ENCODE measurements around the gene EVC.

Gene EVC

GRCh38 chr4:5785806-5786680 lies 75.0 kb downstream of the EVC start:
- DNase-seq (no peak), ATAC-seq (ENCODE audit: insufficient read depth, low read depth) (no peak)
- H3K9ac ChIP-seq (ENCODE audit: low read depth, low read length), result no peak overlapping the region
- H4K20me1 ChIP-seq (ENCODE audit: insufficient read depth, low read length), result no peaks in the 10 kb centered on the region
- no peak overlapping the region for H3K27ac ChIP-seq (ENCODE audit: low read length)
- H3K4me2 ChIP-seq (ENCODE audit: insufficient read depth, low read length), result no peak overlapping the region
- no peaks in the 10 kb centered on the region for H3K27me3 ChIP-seq (ENCODE audit: insufficient read depth, low read length, poor library complexity)
- no peak overlapping the region for H2AFZ ChIP-seq (ENCODE audit: low read depth, low read length)
- TF ChIP-seq EZH2 (IDR thresholded peaks at IDR 0.05; ENCODE audit: borderline replicate concordance, low read depth, low read length, severe bottlenecking), result no peak
- TF ChIP-seq, protein P1, sequence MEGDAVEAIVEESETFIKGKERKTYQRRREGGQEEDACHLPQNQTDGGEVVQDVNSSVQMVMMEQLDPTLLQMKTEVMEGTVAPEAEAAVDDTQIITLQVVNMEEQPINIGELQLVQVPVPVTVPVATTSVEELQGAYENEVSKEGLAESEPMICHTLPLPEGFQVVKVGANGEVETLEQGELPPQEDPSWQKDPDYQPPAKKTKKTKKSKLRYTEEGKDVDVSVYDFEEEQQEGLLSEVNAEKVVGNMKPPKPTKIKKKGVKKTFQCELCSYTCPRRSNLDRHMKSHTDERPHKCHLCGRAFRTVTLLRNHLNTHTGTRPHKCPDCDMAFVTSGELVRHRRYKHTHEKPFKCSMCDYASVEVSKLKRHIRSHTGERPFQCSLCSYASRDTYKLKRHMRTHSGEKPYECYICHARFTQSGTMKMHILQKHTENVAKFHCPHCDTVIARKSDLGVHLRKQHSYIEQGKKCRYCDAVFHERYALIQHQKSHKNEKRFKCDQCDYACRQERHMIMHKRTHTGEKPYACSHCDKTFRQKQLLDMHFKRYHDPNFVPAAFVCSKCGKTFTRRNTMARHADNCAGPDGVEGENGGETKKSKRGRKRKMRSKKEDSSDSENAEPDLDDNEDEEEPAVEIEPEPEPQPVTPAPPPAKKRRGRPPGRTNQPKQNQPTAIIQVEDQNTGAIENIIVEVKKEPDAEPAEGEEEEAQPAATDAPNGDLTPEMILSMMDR (IDR thresholded peaks at IDR 0.05; ENCODE audit: borderline replicate concordance, extremely low read depth, low read length, poor library complexity, severe bottlenecking), result no peak
- H3K4me3 ChIP-seq (ENCODE audit: low read depth in 1 of 2, low read length in 2 of 2), result no peak overlapping the region
- no peaks in the 10 kb centered on the region for H3K79me2 ChIP-seq (ENCODE audit: insufficient read depth, low read length)
- no peaks in the 10 kb centered on the region for H3K36me3 ChIP-seq (ENCODE audit: insufficient read depth, low read length)
- H3K4me1 ChIP-seq (ENCODE audit: insufficient read depth, low read length), result no peaks in the 10 kb centered on the region
- no peaks in the 10 kb centered on the region for H3K9me3 ChIP-seq (ENCODE audit: insufficient read depth, low read length, severe bottlenecking)

DNA sequence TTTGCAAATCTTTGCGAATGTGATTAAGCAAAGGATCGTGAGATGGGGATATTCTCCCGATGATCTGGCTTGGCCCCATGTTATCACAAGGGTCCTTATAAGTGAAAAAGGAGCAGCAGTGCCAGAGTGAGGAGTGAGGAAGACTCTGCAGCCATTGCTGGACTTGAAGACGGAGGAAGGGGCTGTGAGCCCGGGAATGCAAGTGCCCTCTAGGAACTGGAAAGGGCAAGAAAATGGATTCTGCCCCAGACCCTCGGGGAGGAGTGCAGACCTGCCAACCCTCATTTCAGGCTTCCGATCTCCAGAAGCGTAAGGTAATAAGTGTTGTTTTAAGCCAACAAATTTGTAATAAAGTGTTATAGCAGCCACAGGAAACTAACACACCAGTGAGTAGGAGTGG lies 76.3 kb downstream of the EVC start:
- ATAC-seq (ENCODE audit: insufficient read depth, low read depth) (no peak), DNase-seq (no peak)
- Histone ChIP-seq H2AFZ (ENCODE audit: low read depth, low read length) (no peak overlapping the region), H3K4me1 (ENCODE audit: insufficient read depth, low read length) (no peaks in the 10 kb centered on the region), H3K27ac (ENCODE audit: low read length) (no peak overlapping the region), H3K9ac (ENCODE audit: low read depth, low read length) (no peak overlapping the region), H3K4me3 (ENCODE audit: low read depth in 1 of 2, low read length in 2 of 2) (no peak overlapping the region), H3K79me2 (ENCODE audit: insufficient read depth, low read length) (no peaks in the 10 kb centered on the region), H3K4me2 (ENCODE audit: insufficient read depth, low read length) (no peak overlapping the region), H3K9me3 (ENCODE audit: insufficient read depth, low read length, severe bottlenecking) (no peaks in the 10 kb centered on the region), H4K20me1 (ENCODE audit: insufficient read depth, low read length) (no peaks in the 10 kb centered on the region), H3K36me3 (ENCODE audit: insufficient read depth, low read length) (no peaks in the 10 kb centered on the region), H3K27me3 (ENCODE audit: insufficient read depth, low read length, poor library complexity) (no peaks in the 10 kb centered on the region)
- TF ChIP-seq EZH2 (IDR thresholded peaks at IDR 0.05; ENCODE audit: borderline replicate concordance, low read depth, low read length, severe bottlenecking), result no peak

DNA sequence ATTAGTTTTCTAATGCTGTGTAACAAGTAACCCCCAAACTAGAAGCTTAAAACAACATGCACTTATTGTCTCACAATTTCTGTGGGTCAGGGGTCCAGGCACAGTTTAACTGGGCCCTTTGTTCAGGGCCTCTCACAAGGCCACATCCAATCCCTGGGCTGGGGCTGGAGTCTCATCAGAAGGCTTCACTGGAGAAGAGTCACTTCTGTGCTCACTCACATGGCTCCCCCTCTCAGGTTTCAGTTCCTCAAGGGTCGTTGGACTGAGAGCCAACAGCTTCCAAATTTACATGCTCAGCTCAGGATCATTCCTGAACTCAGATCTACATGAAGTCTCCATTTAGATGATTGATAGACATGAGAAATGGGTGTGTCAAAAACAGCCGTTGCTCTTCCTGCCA lies 77.1 kb downstream of the EVC start:
- no peak overlapping the region for H3K27ac ChIP-seq (ENCODE audit: low read length)
- no peaks in the 10 kb centered on the region for H3K79me2 ChIP-seq (ENCODE audit: insufficient read depth, low read length)
- H3K4me2 ChIP-seq (ENCODE audit: insufficient read depth, low read length), result no peak overlapping the region
- H2AFZ ChIP-seq (ENCODE audit: low read depth, low read length), result no peak overlapping the region
- H4K20me1 ChIP-seq (ENCODE audit: insufficient read depth, low read length), result no peaks in the 10 kb centered on the region
- ATAC-seq (ENCODE audit: insufficient read depth, low read depth) (no peak), DNase-seq (no peak)
- H3K4me1 ChIP-seq (ENCODE audit: insufficient read depth, low read length), result no peaks in the 10 kb centered on the region
- H3K4me3 ChIP-seq (ENCODE audit: low read depth in 1 of 2, low read length in 2 of 2), result no peak overlapping the region
- no peaks in the 10 kb centered on the region for H3K9me3 ChIP-seq (ENCODE audit: insufficient read depth, low read length, severe bottlenecking)
- no peak overlapping the region for H3K9ac ChIP-seq (ENCODE audit: low read depth, low read length)
- TF ChIP-seq, protein P1 (IDR thresholded peaks at IDR 0.05; ENCODE audit: borderline replicate concordance, extremely low read depth, low read length, poor library complexity, severe bottlenecking), result no peak
- no peak for TF ChIP-seq EZH2 (IDR thresholded peaks at IDR 0.05; ENCODE audit: borderline replicate concordance, low read depth, low read length, severe bottlenecking)
- H3K36me3 ChIP-seq (ENCODE audit: insufficient read depth, low read length), result no peaks in the 10 kb centered on the region
- no peaks in the 10 kb centered on the region for H3K27me3 ChIP-seq (ENCODE audit: insufficient read depth, low read length, poor library complexity)

DNA sequence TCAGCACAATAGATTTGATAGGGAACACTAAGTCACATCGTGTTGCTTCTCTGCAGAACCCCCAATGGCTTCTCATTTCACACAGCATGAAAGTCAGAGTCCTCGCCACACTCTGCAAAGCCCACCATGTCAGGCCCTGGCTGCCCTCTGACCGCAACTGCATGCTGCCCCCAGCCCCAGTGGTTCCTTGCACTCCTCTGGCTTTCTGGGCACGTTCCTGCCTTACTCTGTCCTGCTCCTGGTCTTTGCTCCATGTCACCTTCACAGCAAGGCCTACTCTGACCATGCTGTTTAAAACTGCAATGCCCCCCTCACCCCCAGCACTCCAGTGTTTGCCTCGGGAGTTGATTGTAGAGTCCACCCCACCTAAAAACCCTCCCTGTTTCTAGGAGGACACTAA lies 78.1 kb downstream of the EVC start:
- H4K20me1 ChIP-seq (ENCODE audit: insufficient read depth, low read length), result no peaks in the 10 kb centered on the region
- H3K79me2 ChIP-seq (ENCODE audit: insufficient read depth, low read length), result no peaks in the 10 kb centered on the region
- no peak overlapping the region for H2AFZ ChIP-seq (ENCODE audit: low read depth, low read length)
- H3K36me3 ChIP-seq (ENCODE audit: insufficient read depth, low read length), result no peaks in the 10 kb centered on the region
- DNase-seq (no peak), ATAC-seq (ENCODE audit: insufficient read depth, low read depth) (no peak)
- no peak overlapping the region for H3K9ac ChIP-seq (ENCODE audit: low read depth, low read length)
- H3K9me3 ChIP-seq (ENCODE audit: insufficient read depth, low read length, severe bottlenecking), result no peaks in the 10 kb centered on the region
- H3K27ac ChIP-seq (ENCODE audit: low read length), result no peak overlapping the region
- no peak overlapping the region for H3K4me3 ChIP-seq (ENCODE audit: low read depth in 1 of 2, low read length in 2 of 2)
- no peaks in the 10 kb centered on the region for H3K27me3 ChIP-seq (ENCODE audit: insufficient read depth, low read length, poor library complexity)
- no peaks in the 10 kb centered on the region for H3K4me1 ChIP-seq (ENCODE audit: insufficient read depth, low read length)
- no peak overlapping the region for H3K4me2 ChIP-seq (ENCODE audit: insufficient read depth, low read length)
- TF ChIP-seq EZH2 (IDR thresholded peaks at IDR 0.05; ENCODE audit: borderline replicate concordance, low read depth, low read length, severe bottlenecking), result no peak
- TF ChIP-seq, protein P1 (IDR thresholded peaks at IDR 0.05; ENCODE audit: borderline replicate concordance, extremely low read depth, low read length, poor library complexity, severe bottlenecking), result no peak
